Measurements from ENCODE around the gene TCEANC. TPM values are rescaled to one million over a fixed set of nuclear protein-coding genes. Genes with fewer than 3 reads are reported as not detected.

TCEANC gene
- total and polyA plus RNA-seq, 4 donors: 1.5 to 3.9 (median 2.5) TPM

- Histone ChIP-seq H3K9me3 (ENCODE audit: control insufficient read depth, low read length) (no peaks in the 10 kb centered on the region), H3K27ac (ENCODE audit: low read depth in 1 of 2, low read length in 2 of 2) (no peak overlapping the region), H3K36me3 (ENCODE audit: control insufficient read depth in 1 of 2, insufficient read depth in 2 of 2, low read length in 1 of 2) (no peaks in the 10 kb centered on the region), H3K4me1 (ENCODE audit: control insufficient read depth in 1 of 2, insufficient read depth in 2 of 2, low read length in 2 of 2) (peaks cover 2 to 6% of the 10 kb centered on the region in 2 donors), H3K4me3 (ENCODE audit: low read length in 2 of 2) (peak overlapping the region in 1 of 2 donors; percentile 83), H3K27me3 (ENCODE audit: control insufficient read depth in 1 of 2, insufficient read depth in 2 of 2, low read length in 1 of 2) (no peaks in the 10 kb centered on the region)
- DNase-seq (no peak), ATAC-seq (ENCODE audit: low FRiP score) (no peak)
- 67 to 74% methylated on average over 3 of the region's 3 CpGs for WGBS, 2 donors
- intact Hi-C loops (cut with DNase I): loop anchor here (5.0 kb wide), 1 partner anchor 41 kb away; the partner anchor contains the start of genes OFD1 (in 2 of the 2) and TRAPPC2 (in 2 of the 2)
Observed at GRCh38 chrX:13690836-13691235, 37.9 kb downstream of the TCEANC start.

GRCh38 chrX:13691841-13692371, 39.0 kb downstream of the TCEANC start:
- H3K4me3 ChIP-seq (ENCODE audit: low read length in 2 of 2): no peak overlapping the region
- WGBS, 2 donors: 56 to 79% methylated on average over 7 of the region's 7 CpGs
- no peaks in the 10 kb centered on the region for H3K36me3 ChIP-seq (ENCODE audit: control insufficient read depth in 1 of 2, insufficient read depth in 2 of 2, low read length in 1 of 2)
- no peaks in the 10 kb centered on the region for H3K9me3 ChIP-seq (ENCODE audit: control insufficient read depth, low read length)
- ATAC-seq (ENCODE audit: low FRiP score): no peak
- DNase-seq: no peak
- no peak overlapping the region for H3K27ac ChIP-seq (ENCODE audit: low read depth in 1 of 2, low read length in 2 of 2)
- intact Hi-C loops (cut with DNase I): loop anchor here (5.0 kb wide), 1 partner anchor 40 kb away; the partner anchor contains the start of genes OFD1 (in 2 of the 2) and TRAPPC2 (in 2 of the 2)
- H3K27me3 ChIP-seq (ENCODE audit: control insufficient read depth in 1 of 2, insufficient read depth in 2 of 2, low read length in 1 of 2): no peaks in the 10 kb centered on the region
- H3K4me1 ChIP-seq (ENCODE audit: control insufficient read depth in 1 of 2, insufficient read depth in 2 of 2, low read length in 2 of 2): peaks cover 2 to 13% of the 10 kb centered on the region in 2 donors

DNA sequence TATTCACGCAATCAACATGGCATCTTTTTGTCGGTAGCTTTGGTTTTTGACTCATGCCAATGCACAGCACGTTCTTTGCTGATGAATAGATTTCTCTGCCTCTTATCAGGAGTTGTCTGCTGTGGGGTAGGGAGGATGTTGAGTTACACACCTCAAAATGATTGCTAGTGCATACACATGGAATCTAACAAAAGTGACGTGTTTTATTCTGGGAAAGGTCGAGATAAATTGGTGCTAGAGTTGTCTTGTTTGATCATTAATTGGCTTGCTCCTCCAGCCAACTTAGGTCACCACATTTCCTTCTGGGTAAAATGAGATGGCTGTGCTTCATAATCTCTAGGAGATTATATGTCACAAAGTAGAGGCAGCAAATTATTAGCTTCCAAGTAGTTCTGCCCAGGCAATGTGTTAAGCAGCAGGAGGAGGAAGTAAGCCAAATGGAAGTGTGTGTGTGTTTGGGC, 39.9 kb downstream of the TCEANC start:
- ATAC-seq (ENCODE audit: low FRiP score): no peak
- peaks cover 2 to 14% of the 10 kb centered on the region in 2 donors for H3K4me1 ChIP-seq (ENCODE audit: control insufficient read depth in 1 of 2, insufficient read depth in 2 of 2, low read length in 2 of 2)
- no peaks in the 10 kb centered on the region for H3K27me3 ChIP-seq (ENCODE audit: control insufficient read depth in 1 of 2, insufficient read depth in 2 of 2, low read length in 1 of 2)
- no peaks in the 10 kb centered on the region for H3K36me3 ChIP-seq (ENCODE audit: control insufficient read depth in 1 of 2, insufficient read depth in 2 of 2, low read length in 1 of 2)
- DNase-seq: no peak
- 79 to 89% methylated on average over 5 of the region's 5 CpGs for WGBS, 2 donors
- H3K27ac ChIP-seq (ENCODE audit: low read depth in 1 of 2, low read length in 2 of 2): no peak overlapping the region
- intact Hi-C loops (cut with DNase I): loop anchor here (5.0 kb wide), 1 partner anchor 40 kb away; the partner anchor contains the start of genes OFD1 (in 2 of the 2) and TRAPPC2 (in 2 of the 2)
- H3K4me3 ChIP-seq (ENCODE audit: low read length in 2 of 2): no peak overlapping the region
- no peaks in the 10 kb centered on the region for H3K9me3 ChIP-seq (ENCODE audit: control insufficient read depth, low read length)

DNA sequence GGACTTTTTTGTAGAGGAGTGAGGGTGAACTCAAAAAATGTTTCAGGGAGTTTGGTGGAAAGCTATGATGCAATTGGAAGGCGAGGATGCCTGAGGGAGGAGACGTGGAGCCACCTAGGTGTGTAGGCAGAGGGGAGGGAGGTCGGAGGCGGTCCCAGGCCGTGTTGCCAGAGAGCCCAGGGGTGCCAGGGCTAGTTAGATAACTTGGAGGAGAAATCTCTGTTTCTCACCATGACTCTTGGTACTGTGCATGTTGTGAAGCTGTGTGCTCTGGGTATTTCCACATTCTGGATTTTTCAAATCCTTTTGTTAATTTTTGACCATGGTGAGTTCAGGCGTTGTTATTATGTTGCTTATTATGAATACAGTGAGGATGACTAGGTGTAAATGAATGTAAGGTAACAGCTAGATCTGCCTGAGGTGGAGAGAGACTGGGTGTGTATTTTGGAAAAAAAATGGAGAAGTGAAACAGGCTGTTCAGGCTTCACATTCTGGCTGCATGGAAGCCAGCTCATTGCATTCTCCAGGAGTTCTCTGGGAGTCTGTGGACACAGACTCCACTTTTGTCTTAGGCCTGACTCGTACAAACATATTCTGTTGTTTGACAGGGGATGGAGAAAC, 40.5 kb downstream of the TCEANC start:
- 53 to 58% methylated on average over 7 of the region's 7 CpGs for WGBS, 2 donors
- H3K9me3 ChIP-seq (ENCODE audit: control insufficient read depth, low read length): no peaks in the 10 kb centered on the region
- H3K4me3 ChIP-seq (ENCODE audit: low read length in 2 of 2): no peak overlapping the region
- DNase-seq (no peak), ATAC-seq (ENCODE audit: low FRiP score) (no peak)
- H3K27me3 ChIP-seq (ENCODE audit: control insufficient read depth in 1 of 2, insufficient read depth in 2 of 2, low read length in 1 of 2): no peaks in the 10 kb centered on the region
- no peaks in the 10 kb centered on the region for H3K36me3 ChIP-seq (ENCODE audit: control insufficient read depth in 1 of 2, insufficient read depth in 2 of 2, low read length in 1 of 2)
- intact Hi-C loops (cut with DNase I): loop anchor here (5.0 kb wide), 1 partner anchor 39 kb away; the partner anchor contains the start of genes OFD1 (in 2 of the 2) and TRAPPC2 (in 2 of the 2)
- H3K4me1 ChIP-seq (ENCODE audit: control insufficient read depth in 1 of 2, insufficient read depth in 2 of 2, low read length in 2 of 2): peaks cover 2 to 16% of the 10 kb centered on the region in 2 donors
- H3K27ac ChIP-seq (ENCODE audit: low read depth in 1 of 2, low read length in 2 of 2): no peak overlapping the region

DNA sequence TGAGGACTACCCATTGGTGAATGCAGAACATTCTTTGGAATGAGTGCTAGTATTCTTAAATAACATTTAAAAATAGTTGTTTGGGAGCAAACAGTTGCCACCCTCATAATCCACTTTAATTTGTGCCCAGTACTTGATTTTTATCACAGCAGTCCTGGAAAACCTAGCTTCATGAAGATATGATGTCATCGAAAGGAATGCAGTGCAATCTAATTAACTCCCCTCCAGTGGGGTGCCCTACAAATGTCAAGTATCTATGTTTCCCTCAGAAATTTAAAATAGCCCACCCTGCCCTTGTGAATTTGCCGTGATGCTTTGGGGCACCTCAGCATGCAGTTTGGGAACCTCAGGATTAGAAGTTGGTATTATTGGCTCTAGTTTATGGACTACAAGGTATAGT, 41.4 kb downstream of the TCEANC start:
- intact Hi-C loops (cut with DNase I): loop anchor here (5.0 kb wide), 1 partner anchor 38 kb away; the partner anchor contains the start of genes OFD1 (in 2 of the 2) and TRAPPC2 (in 2 of the 2)

DNA sequence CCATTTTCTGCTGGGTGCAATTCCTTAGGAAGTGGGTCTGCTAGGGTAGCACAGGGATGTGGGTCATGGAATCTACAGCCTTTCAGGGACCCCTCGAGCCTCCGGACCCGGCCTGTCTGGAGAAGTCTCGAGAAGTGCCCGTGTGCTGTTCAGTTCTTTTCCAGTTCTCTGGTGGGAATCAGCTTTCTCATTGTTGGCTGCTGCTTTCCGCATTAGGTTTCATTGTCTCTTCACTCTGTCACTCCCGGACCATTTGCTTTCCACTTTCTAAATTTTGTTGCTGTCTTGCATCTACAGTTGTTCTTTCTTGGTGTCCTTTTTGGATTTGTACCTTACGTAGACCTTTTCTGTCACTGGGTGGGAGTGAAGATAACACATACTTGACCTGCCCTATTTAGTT, 42.0 kb downstream of the TCEANC start:
- H3K4me3 ChIP-seq (ENCODE audit: low read length in 2 of 2): no peak overlapping the region
- intact Hi-C loops (cut with DNase I): loop anchor here (5.0 kb wide), 1 partner anchor 37 kb away; the partner anchor contains the start of genes OFD1 (in 2 of the 2) and TRAPPC2 (in 2 of the 2)
- DNase-seq (no peak), ATAC-seq (ENCODE audit: low FRiP score) (no peak)
- peak overlapping the region in 1 of 2 donors; percentile 28 for H3K27ac ChIP-seq (ENCODE audit: low read depth in 1 of 2, low read length in 2 of 2)
- WGBS, 2 donors: 77 to 82% methylated on average over 8 of the region's 8 CpGs
- H3K36me3 ChIP-seq (ENCODE audit: control insufficient read depth in 1 of 2, insufficient read depth in 2 of 2, low read length in 1 of 2): no peaks in the 10 kb centered on the region
- no peaks in the 10 kb centered on the region for H3K9me3 ChIP-seq (ENCODE audit: control insufficient read depth, low read length)
- H3K27me3 ChIP-seq (ENCODE audit: control insufficient read depth in 1 of 2, insufficient read depth in 2 of 2, low read length in 1 of 2): no peaks in the 10 kb centered on the region
- H3K4me1 ChIP-seq (ENCODE audit: control insufficient read depth in 1 of 2, insufficient read depth in 2 of 2, low read length in 2 of 2): peaks cover 2 to 16% of the 10 kb centered on the region in 2 donors

More for the DNA sequence above, 41.4 kb downstream of the TCEANC start:
- Histone ChIP-seq H3K27me3 (ENCODE audit: control insufficient read depth in 1 of 2, insufficient read depth in 2 of 2, low read length in 1 of 2) (no peaks in the 10 kb centered on the region), H3K9me3 (ENCODE audit: control insufficient read depth, low read length) (no peaks in the 10 kb centered on the region), H3K27ac (ENCODE audit: low read depth in 1 of 2, low read length in 2 of 2) (no peak overlapping the region), H3K4me1 (ENCODE audit: control insufficient read depth in 1 of 2, insufficient read depth in 2 of 2, low read length in 2 of 2) (peaks cover 2 to 16% of the 10 kb centered on the region in 2 donors), H3K4me3 (ENCODE audit: low read length in 2 of 2) (no peak overlapping the region), H3K36me3 (ENCODE audit: control insufficient read depth in 1 of 2, insufficient read depth in 2 of 2, low read length in 1 of 2) (no peaks in the 10 kb centered on the region)
- DNase-seq: no peak
- WGBS, 2 donors: 56 to 77% methylated on average over 2 of the region's 2 CpGs
- ATAC-seq (ENCODE audit: low FRiP score): no peak

GRCh38 chrX:13695601-13696115, 42.7 kb downstream of the TCEANC start:
- WGBS, 2 donors: 95 to 98% methylated on average over 4 of the region's 4 CpGs
- Histone ChIP-seq H3K4me1 (ENCODE audit: control insufficient read depth in 1 of 2, insufficient read depth in 2 of 2, low read length in 2 of 2) (peaks cover 2 to 13% of the 10 kb centered on the region in 2 donors), H3K27ac (ENCODE audit: low read depth in 1 of 2, low read length in 2 of 2) (no peak overlapping the region), H3K27me3 (ENCODE audit: control insufficient read depth in 1 of 2, insufficient read depth in 2 of 2, low read length in 1 of 2) (no peaks in the 10 kb centered on the region), H3K4me3 (ENCODE audit: low read length in 2 of 2) (no peak overlapping the region), H3K36me3 (ENCODE audit: control insufficient read depth in 1 of 2, insufficient read depth in 2 of 2, low read length in 1 of 2) (no peaks in the 10 kb centered on the region), H3K9me3 (ENCODE audit: control insufficient read depth, low read length) (no peaks in the 10 kb centered on the region)
- ATAC-seq (ENCODE audit: low FRiP score): no peak
- no peak for DNase-seq
- intact Hi-C loops (cut with DNase I): no loop called here

- Histone ChIP-seq H3K27ac (ENCODE audit: low read depth in 1 of 2, low read length in 2 of 2) (no peak overlapping the region), H3K4me3 (ENCODE audit: low read length in 2 of 2) (no peak overlapping the region), H3K36me3 (ENCODE audit: control insufficient read depth in 1 of 2, insufficient read depth in 2 of 2, low read length in 1 of 2) (no peaks in the 10 kb centered on the region), H3K27me3 (ENCODE audit: control insufficient read depth in 1 of 2, insufficient read depth in 2 of 2, low read length in 1 of 2) (no peaks in the 10 kb centered on the region), H3K4me1 (ENCODE audit: control insufficient read depth in 1 of 2, insufficient read depth in 2 of 2, low read length in 2 of 2) (peaks cover 2 to 13% of the 10 kb centered on the region in 2 donors), H3K9me3 (ENCODE audit: control insufficient read depth, low read length) (no peaks in the 10 kb centered on the region)
- DNase-seq (no peak), ATAC-seq (ENCODE audit: low FRiP score) (no peak)
- intact Hi-C loops (cut with DNase I): no loop called here
- WGBS, 2 donors: 92 to 99% methylated on average over 2 of the region's 2 CpGs
Observed at GRCh38 chrX:13697455-13697854, 44.5 kb downstream of the TCEANC start.
